Fibroblast of lung (primary cell): ENCODE data around the gene MRFAP1L1. TPM values are rescaled to one million over a fixed set of nuclear protein-coding genes. Genes with fewer than 3 reads are reported as not detected.
A peak's percentile ranks its signal among the peaks of the same experiment; 100 is the strongest.

ENCODE experiments used
- DNase-seq, 2 donors: peaks; one replicate each; pipeline versions ENCODE4 v3.0.0 to v3.0.0-alpha.2; 2010; ENCODE audit warnings: low read depth in 2 of 2
- H2AFZ ChIP-seq: 2 replicates; pipeline ENCODE4 v1.5.1; 2012; ENCODE audit warnings: low read length, control low read depth, inconsistent platforms
- H3K27ac ChIP-seq: 2 replicates; pipeline ENCODE4 v1.5.1; 2011; ENCODE audit warnings: low read length, control low read depth; ENCODE audit not compliant: insufficient read depth
- H3K27me3 ChIP-seq: 2 replicates; pipeline ENCODE4 v1.5.1; 2011; ENCODE audit warnings: mild to moderate bottlenecking, low read length; ENCODE audit not compliant: control insufficient read depth, insufficient read depth
- H3K36me3 ChIP-seq: 2 replicates; pipeline ENCODE4 v1.5.1; 2011; ENCODE audit warnings: low read length; ENCODE audit not compliant: control insufficient read depth, insufficient read depth
- H3K4me1 ChIP-seq: 2 replicates; pipeline ENCODE4 v1.5.1; 2011; ENCODE audit warnings: low read length; ENCODE audit not compliant: control insufficient read depth, insufficient read depth; ENCODE audit errors: extremely low read depth
- H3K4me2 ChIP-seq: 2 replicates; pipeline ENCODE4 v1.5.1; 2011; ENCODE audit warnings: low read length, control low read depth; ENCODE audit not compliant: insufficient read depth; ENCODE audit errors: extremely low read depth
- H3K4me3 ChIP-seq, 4 experiments: fragments of 200-600 bp in 1 of 4; sonication (generic) in 1 of 4; replicated peaks in 1 of 4; 2 replicates each; pipeline ENCODE4 v1.5.1; 2011 to 2016; ENCODE audit warnings: low read length in 4 of 4, low read depth in 3 of 4, mild to moderate bottlenecking in 3 of 4, control low read depth in 2 of 4, inconsistent platforms in 1 of 4, mixed read lengths in 1 of 4; ENCODE audit not compliant: insufficient read depth in 1 of 4; ENCODE audit errors: control extremely low read depth in 1 of 4
- H3K79me2 ChIP-seq: 2 replicates; pipeline ENCODE4 v1.5.1; 2012; ENCODE audit warnings: mild to moderate bottlenecking, low read length, inconsistent platforms; ENCODE audit not compliant: control insufficient read depth, insufficient read depth
- H3K9ac ChIP-seq: 2 replicates; pipeline ENCODE4 v1.5.1; 2011; ENCODE audit warnings: mild to moderate bottlenecking, low read length, control low read depth; ENCODE audit not compliant: insufficient read depth
- H3K9me3 ChIP-seq: 2 replicates; pipeline ENCODE4 v1.5.1; 2012; ENCODE audit warnings: low read depth, low read length; ENCODE audit not compliant: control insufficient read depth, insufficient read depth
- H4K20me1 ChIP-seq: 2 replicates; pipeline ENCODE4 v1.5.1; 2011; ENCODE audit warnings: low read length; ENCODE audit not compliant: control insufficient read depth, insufficient read depth; ENCODE audit errors: extremely low read depth
- EZH2 ChIP-seq: IDR thresholded peaks from 2 replicates; pipeline ENCODE4 v1.5.1; 2012; ENCODE audit warnings: low read length, control low read depth, mild to moderate bottlenecking; ENCODE audit errors: missing control alignments
- polyA plus RNA-seq, 2 donors: library from polyadenylated mRNA; depleted of rRNA in 1 of 2; stranded (reverse) in 1 of 2; unstranded in 1 of 2; fragments of >200 nt; gene quantifications; 2 replicates each; pipeline ENCODE4 v1.2.1, GENCODE V29; 2011 to 2012; ENCODE audit warnings: missing spikeins in 1 of 2
- total RNA-seq: library from RNA; depleted of rRNA; stranded (reverse); fragments of >200 nt; gene quantifications from 2 replicates; pipeline ENCODE4 v1.2.1, GENCODE V29; 2014
- TF ChIP-seq, protein P1 (sequence below), 2 donors: IDR thresholded peaks in 1 of 2; conservative IDR thresholded peaks in 1 of 2; 1 replicate in 1 of 2; 2 replicates in 1 of 2; pipeline ENCODE4 v1.5.1; 2011 to 2012; ENCODE audit warnings: low read length in 2 of 2, control low read depth in 1 of 2, inconsistent platforms in 1 of 2, low read depth in 1 of 2, mild to moderate bottlenecking in 1 of 2

The MRFAP1L1 gene
- total and polyA plus RNA-seq, 2 donors (not counting 1 experiment from before 2014, with no cell fraction given): 41.6 to 77.4 TPM

DNA sequence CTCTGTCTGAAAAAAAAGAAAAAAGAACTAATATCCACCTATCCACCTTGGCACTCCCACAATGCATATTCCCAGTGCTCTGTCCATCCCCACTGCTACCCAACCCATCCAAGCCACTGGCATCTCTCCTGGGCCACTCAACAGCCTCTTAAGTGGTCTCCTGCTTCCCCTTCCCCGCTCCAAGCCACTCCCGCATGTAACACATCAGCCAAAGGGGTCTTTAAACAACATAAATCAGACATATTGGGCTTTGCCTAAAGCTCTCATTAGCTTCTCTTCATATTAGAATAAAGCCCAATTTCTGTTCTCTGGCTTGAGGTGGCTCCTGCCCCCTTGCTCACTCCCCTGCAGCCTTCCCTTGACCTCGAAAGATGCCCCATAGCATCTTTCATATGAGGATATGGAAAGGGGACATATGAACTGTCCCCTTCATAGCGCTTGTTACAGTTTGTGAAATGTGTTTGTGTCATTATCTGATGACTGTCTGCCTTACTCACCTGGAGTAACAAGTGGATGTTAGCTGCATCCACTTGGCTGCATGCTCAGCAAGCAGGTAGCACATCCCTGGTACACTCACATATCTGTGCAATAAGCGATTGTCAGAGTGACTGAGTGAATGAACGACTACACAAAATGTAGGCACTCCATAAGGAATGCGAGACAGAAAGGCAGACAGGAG, 9.4 kb upstream of the MRFAP1L1 start:
- Histone ChIP-seq H3K4me2 (no peak overlapping the region), H3K79me2 (peaks cover 17% of the 10 kb centered on the region), H2AFZ (no peak overlapping the region), H3K4me3 (no peak overlapping the region), H3K9ac (no peak overlapping the region), H4K20me1 (no peaks in the 10 kb centered on the region), H3K4me1 (no peaks in the 10 kb centered on the region), H3K9me3 (no peaks in the 10 kb centered on the region), H3K27ac (no peak overlapping the region), H3K36me3 (no peaks in the 10 kb centered on the region), H3K27me3 (no peaks in the 10 kb centered on the region)
- TF ChIP-seq, protein P1, sequence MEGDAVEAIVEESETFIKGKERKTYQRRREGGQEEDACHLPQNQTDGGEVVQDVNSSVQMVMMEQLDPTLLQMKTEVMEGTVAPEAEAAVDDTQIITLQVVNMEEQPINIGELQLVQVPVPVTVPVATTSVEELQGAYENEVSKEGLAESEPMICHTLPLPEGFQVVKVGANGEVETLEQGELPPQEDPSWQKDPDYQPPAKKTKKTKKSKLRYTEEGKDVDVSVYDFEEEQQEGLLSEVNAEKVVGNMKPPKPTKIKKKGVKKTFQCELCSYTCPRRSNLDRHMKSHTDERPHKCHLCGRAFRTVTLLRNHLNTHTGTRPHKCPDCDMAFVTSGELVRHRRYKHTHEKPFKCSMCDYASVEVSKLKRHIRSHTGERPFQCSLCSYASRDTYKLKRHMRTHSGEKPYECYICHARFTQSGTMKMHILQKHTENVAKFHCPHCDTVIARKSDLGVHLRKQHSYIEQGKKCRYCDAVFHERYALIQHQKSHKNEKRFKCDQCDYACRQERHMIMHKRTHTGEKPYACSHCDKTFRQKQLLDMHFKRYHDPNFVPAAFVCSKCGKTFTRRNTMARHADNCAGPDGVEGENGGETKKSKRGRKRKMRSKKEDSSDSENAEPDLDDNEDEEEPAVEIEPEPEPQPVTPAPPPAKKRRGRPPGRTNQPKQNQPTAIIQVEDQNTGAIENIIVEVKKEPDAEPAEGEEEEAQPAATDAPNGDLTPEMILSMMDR (conservative IDR thresholded peaks at IDR 0.05 in 1 of 2, IDR thresholded peaks at IDR 0.05 in 1 of 2; ENCODE audit: low read depth in 1 of 2, low read length in 2 of 2): no peak
- TF ChIP-seq EZH2: no peak
- no peak for DNase-seq

DNA sequence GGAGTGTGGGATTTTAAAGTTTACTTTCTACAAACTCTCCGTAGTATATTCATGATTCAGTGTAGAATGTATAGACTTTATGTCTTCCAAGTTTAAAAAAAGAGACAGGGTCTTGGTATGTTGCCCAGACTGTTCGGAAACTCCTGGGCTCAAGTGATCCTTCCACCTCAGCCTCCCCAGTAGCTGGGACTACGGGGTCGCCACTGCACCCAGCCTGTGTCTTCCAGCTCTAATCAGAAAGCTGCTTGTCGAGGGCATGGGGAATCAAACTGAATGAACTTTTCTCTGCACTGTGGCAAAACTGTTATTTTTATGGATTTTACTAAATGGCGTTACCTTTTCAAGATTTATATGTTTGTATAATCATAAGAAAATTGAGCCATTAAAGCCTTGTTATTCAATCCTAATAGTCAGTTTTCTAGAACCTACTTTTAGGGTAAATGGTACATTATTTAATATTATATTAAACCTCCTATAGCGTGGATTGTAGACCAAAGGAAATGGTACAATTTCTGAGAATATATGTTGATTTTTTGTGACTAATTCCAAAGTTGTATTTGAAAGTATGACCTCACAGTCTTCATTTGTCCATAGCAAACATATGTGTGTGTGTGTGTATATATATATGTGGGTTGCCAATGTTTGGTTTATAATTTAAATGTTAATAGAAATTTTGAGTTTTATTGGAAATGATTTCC, 7.4 kb upstream of the MRFAP1L1 start:
- Histone ChIP-seq H3K4me2 (peak overlapping the region; percentile 87), H3K27me3 (no peaks in the 10 kb centered on the region), H3K79me2 (peaks cover 17% of the 10 kb centered on the region), H2AFZ (no peak overlapping the region), H3K36me3 (no peaks in the 10 kb centered on the region), H3K9me3 (no peaks in the 10 kb centered on the region), H3K27ac (peak overlapping the region; percentile 81), H4K20me1 (no peaks in the 10 kb centered on the region), H3K4me3 (peak overlapping the region; percentile 70 to 88 (median 80)), H3K9ac (peak overlapping the region; percentile 77), H3K4me1 (no peaks in the 10 kb centered on the region)
- DNase-seq: no peak
- TF ChIP-seq EZH2: no peak
- TF ChIP-seq, protein P1 (conservative IDR thresholded peaks at IDR 0.05 in 1 of 2, IDR thresholded peaks at IDR 0.05 in 1 of 2; ENCODE audit: low read depth in 1 of 2, low read length in 2 of 2): no peak

DNA sequence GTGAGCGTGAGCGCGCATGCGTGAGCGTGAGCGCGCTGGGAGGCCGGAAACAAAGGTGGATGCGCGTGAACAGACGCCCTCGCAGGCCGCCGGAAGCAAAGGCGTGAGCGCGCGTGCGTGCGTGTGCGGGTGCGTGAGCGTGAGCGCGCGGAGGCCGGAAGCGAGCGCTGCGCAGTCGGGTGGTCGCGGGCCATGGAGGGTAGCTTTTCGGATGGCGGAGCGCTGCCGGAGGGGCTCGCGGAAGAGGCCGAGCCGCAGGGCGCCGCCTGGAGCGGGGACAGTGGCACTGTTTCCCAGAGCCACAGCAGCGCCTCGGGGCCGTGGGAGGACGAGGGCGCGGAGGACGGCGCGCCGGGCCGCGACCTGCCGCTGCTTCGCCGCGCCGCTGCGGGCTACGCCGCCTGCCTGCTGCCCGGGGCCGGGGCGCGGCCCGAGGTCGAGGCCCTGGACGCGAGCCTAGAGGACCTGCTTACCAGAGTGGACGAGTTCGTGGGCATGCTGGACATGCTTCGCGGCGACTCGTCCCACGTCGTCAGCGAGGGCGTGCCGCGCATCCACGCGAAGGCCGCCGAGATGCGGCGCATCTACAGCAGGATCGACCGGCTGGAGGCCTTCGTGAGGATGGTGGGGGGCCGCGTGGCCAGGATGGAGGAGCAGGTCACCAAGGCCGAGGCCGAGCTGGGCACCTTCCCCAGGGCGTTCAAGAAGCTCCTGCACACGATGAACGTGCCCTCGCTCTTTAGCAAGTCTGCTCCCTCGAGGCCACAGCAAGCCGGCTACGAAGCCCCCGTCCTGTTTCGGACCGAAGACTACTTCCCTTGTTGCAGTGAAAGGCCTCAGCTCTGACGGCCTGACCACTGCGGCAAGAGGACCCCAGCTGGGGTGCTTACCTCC, 6.6 kb upstream of the MRFAP1L1 start, which contains the start of gene BLOC1S4:
TSS of gene BLOC1S4 (plus strand) at position 157 of the 894 bp plus-strand sequence. CDS start at position 193, 36 bp downstream.
- Histone ChIP-seq H3K27me3 (no peaks in the 10 kb centered on the region), H3K9ac (peak within 1 kb of the TSS; percentile 77), H3K79me2 (peaks cover 17% of the 10 kb centered on the region), H3K27ac (peak within 1 kb of the TSS; percentile 81), H3K36me3 (no peaks in the 10 kb centered on the region), H3K4me1 (no peaks in the 10 kb centered on the region), H3K9me3 (no peaks in the 10 kb centered on the region), H3K4me2 (peak within 1 kb of the TSS; percentile 87), H3K4me3 (peak within 1 kb of the TSS; percentile 70 to 88 (median 80)), H2AFZ (peak within 1 kb of the TSS; percentile 93), H4K20me1 (no peaks in the 10 kb centered on the region)
- no peak for TF ChIP-seq EZH2
- TF ChIP-seq, protein P1 (conservative IDR thresholded peaks at IDR 0.05 in 1 of 2, IDR thresholded peaks at IDR 0.05 in 1 of 2; ENCODE audit: low read depth in 1 of 2, low read length in 2 of 2): peak in 1 of 2 donors; percentile 5
- DNase-seq: peak; percentile 91 to 93
